HepG2 (cell line): ENCODE measurements around the gene TAP1. TPM values are rescaled to one million over a fixed set of nuclear protein-coding genes. Genes with fewer than 3 reads are reported as not detected.
A peak's percentile ranks its signal among the peaks of the same experiment; 100 is the strongest.

Experiments used
- BRD4 ChIP-seq: sonication (generic); formaldehyde crosslinking; IDR thresholded peaks from 2 replicates; pipeline ENCODE4 v1.4.0; 2020; ENCODE audit warnings: missing genetic modification reagents
- HHEX ChIP-seq: IDR thresholded peaks from 2 replicates; pipeline ENCODE4 v1.6.1; 2016; ENCODE audit warnings: control low read depth
- HMGXB3 ChIP-seq: sonication (generic); formaldehyde crosslinking; IDR thresholded peaks from 2 replicates; pipeline ENCODE4 v1.4.0; 2020; ENCODE audit warnings: missing genetic modification reagents, borderline replicate concordance
- KMT2B ChIP-seq: IDR thresholded peaks from 2 replicates; pipeline ENCODE4 v1.6.1; 2016; ENCODE audit warnings: missing genetic modification reagents, missing compliant biosample characterization
- NFE2 ChIP-seq: sonication (generic); formaldehyde crosslinking; IDR thresholded peaks from 2 replicates; pipeline ENCODE4 v1.4.0; 2020; ENCODE audit warnings: missing genetic modification reagents
- NFYB ChIP-seq: sonication (generic); formaldehyde crosslinking; IDR thresholded peaks from 2 replicates; pipeline ENCODE4 v1.4.0; 2020; ENCODE audit warnings: missing genetic modification reagents
- PBX3 ChIP-seq: sonication (generic); formaldehyde crosslinking; IDR thresholded peaks from 2 replicates; pipeline ENCODE4 v1.8.1; 2023; ENCODE audit warnings: missing genetic modification reagents, inconsistent platforms, borderline replicate concordance
- PHF20 ChIP-seq: sonication (generic); formaldehyde crosslinking; IDR thresholded peaks from 2 replicates; pipeline ENCODE4 v1.5.0; 2020; ENCODE audit warnings: mild to moderate bottlenecking, missing genetic modification reagents
- PTBP1 ChIP-seq: fragments of 200-400 bp; formaldehyde crosslinking; IDR thresholded peaks from 2 replicates; pipeline ENCODE4 v1.6.1; 2018; ENCODE audit warnings: low read length, low read depth; ENCODE audit not compliant: poor library complexity, severe bottlenecking
- RCOR2 ChIP-seq: IDR thresholded peaks from 2 replicates; pipeline ENCODE4 v1.6.1; 2016; ENCODE audit warnings: missing biosample characterization, missing genetic modification reagents
- SNAPC4 ChIP-seq: sonication (generic); formaldehyde crosslinking; IDR thresholded peaks from 2 replicates; pipeline ENCODE4 v1.4.0; 2020; ENCODE audit warnings: mild to moderate bottlenecking, missing genetic modification reagents
- SNRNP70 ChIP-seq: fragments of 200-400 bp; formaldehyde crosslinking; IDR thresholded peaks from 2 replicates; pipeline ENCODE4 v1.6.1; 2017; ENCODE audit warnings: mild to moderate bottlenecking, low read depth, low read length, moderate library complexity
- ZFY ChIP-seq: sonication (generic); formaldehyde crosslinking; IDR thresholded peaks from 2 replicates; pipeline ENCODE4 v1.4.0; 2020; ENCODE audit warnings: missing genetic modification reagents
- ZNF275 ChIP-seq: sonication (generic); formaldehyde crosslinking; IDR thresholded peaks from 2 replicates; pipeline ENCODE4 v1.8.0; 2022; ENCODE audit warnings: missing genetic modification reagents, mild to moderate bottlenecking, inconsistent platforms, borderline replicate concordance
- ZNF788 ChIP-seq: sonication (generic); formaldehyde crosslinking; IDR thresholded peaks from 2 replicates; pipeline ENCODE4 v1.5.0; 2020; ENCODE audit warnings: mild to moderate bottlenecking, missing genetic modification reagents, borderline replicate concordance
- polyA plus RNA-seq, 8 experiments: library from polyadenylated mRNA; depleted of rRNA in 3 of 8; stranded (reverse) in 7 of 8; unstranded in 1 of 8; fragments of >200 nt; fragmentation: Illumina TruSeq in 4 of 8; extraction: Trizol in 4 of 8; gene quantifications; 2 replicates each; pipeline versions ENCODE4 v1.2.1 to v1.2.3, GENCODE V29; 2011 to 2016; ENCODE audit warnings: low read depth in 4 of 8, missing spikeins in 1 of 8, mixed read lengths in 1 of 8; ENCODE audit not compliant: insufficient read depth in 1 of 8
- total RNA-seq, 5 experiments: library from RNA; depleted of rRNA; stranded (reverse); fragments of >200 nt; fragmentation: Illumina TruSeq; extraction: Trizol; gene quantifications; 2 replicates each; pipeline ENCODE4 v1.2.3, GENCODE V29; 2016; ENCODE audit warnings: low read depth in 1 of 5

Gene TAP1
- total and polyA plus RNA-seq, 2 of the 13 experiments (the other 11 are each of a cell fraction or from before 2014, with no cell fraction given), result 31.2 to 52.2 TPM

- TF ChIP-seq ZNF275 (CRISPR knock-in tag) (peak; percentile 83; the same call in 1 of the 2 replicates), PHF20 (CRISPR knock-in tag) (peak; percentile 64; the same call in 1 of the 2 replicates), HMGXB3 (CRISPR knock-in tag) (no peak), RCOR2 (no peak), ZFY (CRISPR knock-in tag) (peak; percentile 92), SNAPC4 (CRISPR knock-in tag) (no peak; the same call in 1 of the 2 replicates), ZNF788 (CRISPR knock-in tag) (peak; percentile 77), BRD4 (CRISPR knock-in tag) (peak; percentile 51), NFE2 (CRISPR knock-in tag) (no peak), KMT2B (CRISPR knock-in tag) (peak; percentile 88), HHEX (CRISPR knock-in tag) (no peak), NFYB (0 out of 2 replicates have a peak, but pooled peaks have one; percentile 25), PBX3 (0 out of 2 replicates have a peak, but pooled peaks have one; percentile 69), PTBP1 (no peak), SNRNP70 (no peak)
Observed at GRCh38 chr6:32853541-32854375, at the start of gene TAP1, which contains the start of gene PSMB9 (continued).
